ENCODE measurements around the gene PCDH9. TPM values are rescaled to one million over a fixed set of nuclear protein-coding genes. Genes with fewer than 3 reads are reported as not detected.

PCDH9 gene
- total and polyA plus RNA-seq, 10 donors, result 0.24 to 8.1 (median 3.8) TPM

- no peak for DNase-seq
- Histone ChIP-seq H3K4me1 (no peaks in the 10 kb centered on the region), H3K9me3 (no peaks in the 10 kb centered on the region), H3K36me3 (no peaks in the 10 kb centered on the region), H3K27ac (no peak overlapping the region), H3K4me3 (no peak overlapping the region), H3K27me3 (replicated peaks in 1 of 7) (no peaks in the 10 kb centered on the region)
- TF ChIP-seq POLR2A (IDR thresholded peaks at IDR 0.05) (no peak), POLR2AphosphoS5 (IDR thresholded peaks at IDR 0.05) (no peak), CTCF (IDR thresholded peaks at IDR 0.05 in 8 of 11, conservative IDR thresholded peaks at IDR 0.05 in 3 of 11) (no peak)
- intact Hi-C loops (cut with DNase I; ENCODE audit: low total_unique reads), result no loop called here
These were observed 799.4 kb downstream of the PCDH9 start for GRCh38 chr13:66430728-66431127.

GRCh38 chr13:66430269-66430668 is 799.9 kb downstream of the PCDH9 start:
- Histone ChIP-seq H3K4me1 (no peaks in the 10 kb centered on the region), H3K36me3 (no peaks in the 10 kb centered on the region), H3K4me3 (no peak overlapping the region), H3K27ac (no peak overlapping the region), H3K27me3 (replicated peaks in 1 of 7) (no peaks in the 10 kb centered on the region), H3K9me3 (no peaks in the 10 kb centered on the region)
- intact Hi-C loops (cut with DNase I; ENCODE audit: low total_unique reads), result no loop called here
- no peak for DNase-seq
- no peak for TF ChIP-seq CTCF (IDR thresholded peaks at IDR 0.05 in 8 of 11, conservative IDR thresholded peaks at IDR 0.05 in 3 of 11)
- no peak for TF ChIP-seq POLR2A (IDR thresholded peaks at IDR 0.05)
- TF ChIP-seq POLR2AphosphoS5 (IDR thresholded peaks at IDR 0.05), result no peak

GRCh38 chr13:66429156-66429555 is 801.0 kb downstream of the PCDH9 start:
- no peaks in the 10 kb centered on the region for H3K36me3 ChIP-seq
- no peak overlapping the region for H3K27ac ChIP-seq
- no peaks in the 10 kb centered on the region for H3K27me3 ChIP-seq (replicated peaks in 1 of 7)
- intact Hi-C loops (cut with DNase I; ENCODE audit: low total_unique reads), result no loop called here
- H3K4me3 ChIP-seq, result no peak overlapping the region
- no peaks in the 10 kb centered on the region for H3K9me3 ChIP-seq
- no peak for DNase-seq
- no peak for TF ChIP-seq POLR2A (IDR thresholded peaks at IDR 0.05)
- TF ChIP-seq POLR2AphosphoS5 (IDR thresholded peaks at IDR 0.05), result no peak
- no peak for TF ChIP-seq CTCF (IDR thresholded peaks at IDR 0.05 in 8 of 11, conservative IDR thresholded peaks at IDR 0.05 in 3 of 11)
- H3K4me1 ChIP-seq, result no peaks in the 10 kb centered on the region

GRCh38 chr13:66427458-66427861 is 802.7 kb downstream of the PCDH9 start:
- 90 to 96% (median 90%) methylated on average over 2 of the region's 2 CpGs for WGBS, 5 donors
- no peak for DNase-seq
- no peaks in the 10 kb centered on the region for H3K27me3 ChIP-seq (replicated peaks in 1 of 7)
- H3K9me3 ChIP-seq, result no peaks in the 10 kb centered on the region
- intact Hi-C loops (cut with DNase I; ENCODE audit: low total_unique reads), result no loop called here
- no peak overlapping the region for H3K4me3 ChIP-seq
- no peak for TF ChIP-seq POLR2A (IDR thresholded peaks at IDR 0.05)
- no peak for TF ChIP-seq POLR2AphosphoS5 (IDR thresholded peaks at IDR 0.05)
- TF ChIP-seq CTCF (IDR thresholded peaks at IDR 0.05 in 8 of 11, conservative IDR thresholded peaks at IDR 0.05 in 3 of 11), result no peak
- H3K27ac ChIP-seq, result no peak overlapping the region
- H3K4me1 ChIP-seq, result no peaks in the 10 kb centered on the region
- H3K36me3 ChIP-seq, result no peaks in the 10 kb centered on the region
